Stomach smooth muscle (tissue), 2 donors: ENCODE measurements around the gene PHACTR1.

ENCODE experiments used
- H3K27ac ChIP-seq: one replicate; pipeline ENCODE4 v1.7.0; 2013; ENCODE audit warnings: mild to moderate bottlenecking, low read length, inconsistent platforms
- H3K27me3 ChIP-seq, 2 donors: one replicate each; pipeline ENCODE4 v1.7.0; 2013; ENCODE audit warnings: low read length in 2 of 2; ENCODE audit not compliant: insufficient read depth in 2 of 2, control insufficient read depth in 1 of 2
- H3K36me3 ChIP-seq, 2 donors: one replicate each; pipeline ENCODE4 v1.7.0; 2013; ENCODE audit warnings: low read length in 2 of 2; ENCODE audit not compliant: control insufficient read depth in 2 of 2, insufficient read depth in 2 of 2
- H3K4me1 ChIP-seq: one replicate; pipeline ENCODE4 v1.7.0; 2013; ENCODE audit warnings: low read length; ENCODE audit not compliant: control insufficient read depth, insufficient read depth
- H3K4me3 ChIP-seq, 2 donors: one replicate each; pipeline ENCODE4 v1.7.0; 2013; ENCODE audit warnings: low read length in 2 of 2
- H3K9ac ChIP-seq, 2 donors: one replicate each; pipeline ENCODE4 v1.7.0; 2013; ENCODE audit warnings: low read length in 2 of 2, mild to moderate bottlenecking in 1 of 2
- H3K9me3 ChIP-seq, 2 donors: one replicate each; pipeline ENCODE4 v1.7.0; 2013; ENCODE audit warnings: low read length in 2 of 2; ENCODE audit not compliant: control insufficient read depth in 2 of 2
- donor health status: healthy.
- donor health status: Pancreatic carcinoma.

The PHACTR1 gene

GRCh38 chr6:13300643-13301590, 584.4 kb downstream of the PHACTR1 start:
- no peaks in the 10 kb centered on the region for H3K9me3 ChIP-seq
- H3K4me1 ChIP-seq, result peaks cover 20% of the 10 kb centered on the region
- H3K27me3 ChIP-seq, result no peaks in the 10 kb centered on the region
- no peak overlapping the region for H3K4me3 ChIP-seq
- H3K9ac ChIP-seq, result no peak overlapping the region
- H3K36me3 ChIP-seq, result peaks cover 6 to 11% of the 10 kb centered on the region in 2 donors
- H3K27ac ChIP-seq, result no peak overlapping the region

- H3K27ac ChIP-seq, result peak overlapping the region; percentile 73
These were observed 585.7 kb downstream of the PHACTR1 start for GRCh38 chr6:13302291-13302690.

GRCh38 chr6:13302751-13303667, 586.4 kb downstream of the PHACTR1 start:
- peak overlapping the region; percentile 11 to 68 for H3K9ac ChIP-seq
- H3K4me3 ChIP-seq, result peak overlapping the region; percentile 64 to 66
- H3K4me1 ChIP-seq, result peaks cover 20% of the 10 kb centered on the region
- no peaks in the 10 kb centered on the region for H3K9me3 ChIP-seq
- H3K27ac ChIP-seq, result peak overlapping the region; percentile 73
- H3K36me3 ChIP-seq, result peaks cover 9 to 15% of the 10 kb centered on the region in 2 donors
- H3K27me3 ChIP-seq, result no peaks in the 10 kb centered on the region

More at GRCh38 chr6:13302291-13302690, 585.7 kb downstream of the PHACTR1 start:
- H3K4me1 ChIP-seq, result peaks cover 20% of the 10 kb centered on the region
- H3K36me3 ChIP-seq, result peaks cover 9 to 13% of the 10 kb centered on the region in 2 donors
- peak overlapping the region in 1 of 2 donors; percentile 66 for H3K4me3 ChIP-seq
- H3K9ac ChIP-seq, result no peak overlapping the region
- H3K27me3 ChIP-seq, result no peaks in the 10 kb centered on the region
- no peaks in the 10 kb centered on the region for H3K9me3 ChIP-seq

- Histone ChIP-seq H3K9ac (peak overlapping the region; percentile 11 to 68), H3K4me3 (peak overlapping the region; percentile 64 to 66), H3K27me3 (no peaks in the 10 kb centered on the region), H3K4me1 (peaks cover 20% of the 10 kb centered on the region), H3K27ac (peak overlapping the region; percentile 73), H3K9me3 (no peaks in the 10 kb centered on the region), H3K36me3 (peaks cover 9 to 12% of the 10 kb centered on the region in 2 donors)
These were observed 587.1 kb downstream of the PHACTR1 start for GRCh38 chr6:13303668-13304017.

- Histone ChIP-seq H3K27ac (peak overlapping the region; percentile 62), H3K9ac (peak overlapping the region; percentile 11 to 29), H3K4me1 (peaks cover 20% of the 10 kb centered on the region), H3K27me3 (no peaks in the 10 kb centered on the region), H3K36me3 (peaks cover 7 to 16% of the 10 kb centered on the region in 2 donors), H3K9me3 (no peaks in the 10 kb centered on the region), H3K4me3 (peak overlapping the region in 1 of 2 donors; percentile 66)
These were observed 587.5 kb downstream of the PHACTR1 start for GRCh38 chr6:13304101-13304500.

- Histone ChIP-seq H3K9me3 (no peaks in the 10 kb centered on the region), H3K9ac (no peak overlapping the region), H3K27me3 (no peaks in the 10 kb centered on the region), H3K27ac (peak overlapping the region; percentile 62), H3K4me1 (peaks cover 20% of the 10 kb centered on the region), H3K4me3 (peak overlapping the region in 1 of 2 donors; percentile 66), H3K36me3 (peaks cover 7 to 17% of the 10 kb centered on the region in 2 donors)
These were observed 588.2 kb downstream of the PHACTR1 start for GRCh38 chr6:13304580-13305260.

- Histone ChIP-seq H3K4me1 (peaks cover 20% of the 10 kb centered on the region), H3K9ac (no peak overlapping the region), H3K36me3 (peaks cover 7 to 20% of the 10 kb centered on the region in 2 donors), H3K27ac (no peak overlapping the region), H3K9me3 (no peaks in the 10 kb centered on the region), H3K4me3 (no peak overlapping the region), H3K27me3 (no peaks in the 10 kb centered on the region)
These were observed 588.7 kb downstream of the PHACTR1 start for GRCh38 chr6:13305288-13305687.

GRCh38 chr6:13305791-13306190, 589.2 kb downstream of the PHACTR1 start:
- peaks cover 5 to 20% of the 10 kb centered on the region in 2 donors for H3K36me3 ChIP-seq
- H3K27me3 ChIP-seq, result no peaks in the 10 kb centered on the region
- H3K4me3 ChIP-seq, result no peak overlapping the region
- peaks cover 20% of the 10 kb centered on the region for H3K4me1 ChIP-seq
- H3K27ac ChIP-seq, result no peak overlapping the region
- H3K9ac ChIP-seq, result no peak overlapping the region
- no peaks in the 10 kb centered on the region for H3K9me3 ChIP-seq

GRCh38 chr6:13307508-13307995, 591.0 kb downstream of the PHACTR1 start:
- H3K36me3 ChIP-seq, result peaks cover 5 to 23% of the 10 kb centered on the region in 2 donors
- no peaks in the 10 kb centered on the region for H3K9me3 ChIP-seq
- H3K4me1 ChIP-seq, result peaks cover 16% of the 10 kb centered on the region
- no peak overlapping the region for H3K9ac ChIP-seq
- H3K4me3 ChIP-seq, result no peak overlapping the region
- H3K27ac ChIP-seq, result no peak overlapping the region
- no peaks in the 10 kb centered on the region for H3K27me3 ChIP-seq

GRCh38 chr6:13308332-13308731, 591.8 kb downstream of the PHACTR1 start:
- peaks cover 8% of the 10 kb centered on the region for H3K4me1 ChIP-seq
- peaks cover 5 to 26% of the 10 kb centered on the region in 2 donors for H3K36me3 ChIP-seq
- H3K9ac ChIP-seq, result no peak overlapping the region
- no peak overlapping the region for H3K27ac ChIP-seq
- H3K9me3 ChIP-seq, result no peaks in the 10 kb centered on the region
- H3K27me3 ChIP-seq, result no peaks in the 10 kb centered on the region
- no peak overlapping the region for H3K4me3 ChIP-seq
